CD4-positive, alpha-beta T cell treated with Interleukin-15 for 4 hours (primary cell): ENCODE measurements around the gene SH3RF3.

Source experiments
- DNase-seq: peaks from one replicate; pipeline ENCODE4 v3.0.0-alpha.2; 2020; ENCODE audit warnings: low spot score

SH3RF3 gene

DNA sequence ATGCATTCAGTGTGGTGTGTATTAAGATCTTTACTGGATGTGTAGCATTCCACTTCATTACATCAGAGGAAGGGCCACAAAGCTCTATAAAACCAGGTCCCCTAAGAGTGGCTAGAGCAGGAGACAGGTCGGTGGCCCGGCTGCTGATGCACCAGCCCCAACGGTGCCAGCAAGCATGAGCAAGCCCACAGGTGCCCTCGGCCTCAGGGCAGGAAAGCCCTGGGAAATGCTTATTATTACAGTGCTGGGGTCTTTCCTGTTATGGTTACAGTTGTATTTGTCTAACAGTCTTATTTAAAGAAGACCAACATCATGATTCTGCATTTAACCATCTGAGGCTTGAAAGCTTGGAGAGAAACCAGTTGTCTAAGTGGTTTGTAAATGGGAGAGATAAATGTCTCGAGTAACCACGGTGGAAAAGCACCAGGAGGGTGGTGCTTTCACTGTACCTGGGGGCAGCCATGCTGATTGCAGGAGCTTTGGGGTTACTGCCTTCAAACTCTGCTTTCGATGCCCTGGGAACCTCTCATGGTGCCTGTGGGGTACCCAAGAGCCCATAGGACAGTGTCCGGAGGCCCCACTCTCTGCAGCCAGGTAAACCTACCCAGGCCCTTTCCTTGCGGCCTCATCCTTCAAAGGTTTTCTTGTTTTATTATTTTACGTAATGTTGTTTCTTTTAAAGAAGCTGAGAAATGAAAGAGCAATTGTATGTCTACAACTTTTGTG is 133.1 kb downstream of the SH3RF3 start:
- no peak for DNase-seq

DNA sequence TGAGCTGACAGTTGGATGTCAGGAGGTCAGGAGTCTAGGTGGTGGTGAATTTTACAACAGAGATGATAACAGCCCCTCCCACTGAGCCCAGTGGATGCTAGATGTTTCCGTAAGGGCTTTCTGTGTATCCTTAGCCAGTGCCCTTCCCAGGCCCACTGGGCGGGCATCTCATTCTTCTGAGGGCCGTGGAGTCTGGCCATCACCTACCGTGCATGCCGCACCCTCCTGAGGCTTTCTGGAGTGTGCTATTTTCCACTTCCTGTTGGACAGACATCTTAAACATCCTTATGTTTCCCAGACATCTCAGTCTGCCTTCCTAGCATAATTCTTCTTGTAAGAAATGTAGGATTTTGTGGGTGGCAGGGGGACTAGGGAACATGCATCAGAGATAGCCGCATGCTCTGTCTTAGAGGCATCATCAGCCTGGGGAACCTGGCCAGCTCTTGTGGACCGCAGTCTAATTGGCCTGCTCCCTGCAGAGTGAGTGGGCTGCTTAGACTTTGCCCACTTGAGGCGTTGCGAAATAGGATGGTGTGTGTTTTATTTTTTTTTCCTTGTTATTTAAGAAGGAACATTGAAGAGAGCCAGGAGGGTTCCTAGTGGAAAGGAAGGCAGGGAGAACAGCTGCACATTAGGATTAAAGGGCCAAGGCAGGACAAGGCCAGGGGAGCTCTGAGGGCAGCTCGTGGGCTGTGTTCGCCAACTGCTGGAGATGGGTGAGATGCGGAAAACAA is 135.8 kb downstream of the SH3RF3 start:
- DNase-seq = no peak

DNA sequence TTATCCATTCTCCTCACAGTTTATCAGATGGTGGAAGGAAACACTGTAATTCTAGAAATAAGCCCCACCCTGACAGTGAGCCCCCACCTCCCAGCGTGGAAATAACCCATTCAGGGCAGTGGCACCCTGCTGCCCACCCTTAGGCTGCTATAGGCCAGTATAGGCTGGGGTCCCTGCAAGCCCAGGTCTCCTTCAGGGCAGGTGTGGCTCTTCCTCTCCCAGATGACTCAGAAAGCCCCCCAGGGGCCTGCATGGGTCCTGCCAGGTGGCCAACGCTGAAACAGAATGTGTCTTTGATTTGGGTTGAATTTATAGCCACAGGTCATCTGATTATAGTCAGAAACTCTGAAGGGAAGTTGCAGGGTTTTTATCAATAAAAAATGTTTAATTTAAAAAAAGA is 136.4 kb downstream of the SH3RF3 start:
- no peak for DNase-seq

GRCh38 chr2:109265953-109266352 is 136.9 kb downstream of the SH3RF3 start:
- DNase-seq = no peak

GRCh38 chr2:109266496-109266895 is 137.5 kb downstream of the SH3RF3 start:
- DNase-seq = no peak

- no peak for DNase-seq
Measured at GRCh38 chr2:109266998-109267854, 138.2 kb downstream of the SH3RF3 start.

- DNase-seq = no peak
Measured at GRCh38 chr2:109268916-109269315, 139.9 kb downstream of the SH3RF3 start.

DNA sequence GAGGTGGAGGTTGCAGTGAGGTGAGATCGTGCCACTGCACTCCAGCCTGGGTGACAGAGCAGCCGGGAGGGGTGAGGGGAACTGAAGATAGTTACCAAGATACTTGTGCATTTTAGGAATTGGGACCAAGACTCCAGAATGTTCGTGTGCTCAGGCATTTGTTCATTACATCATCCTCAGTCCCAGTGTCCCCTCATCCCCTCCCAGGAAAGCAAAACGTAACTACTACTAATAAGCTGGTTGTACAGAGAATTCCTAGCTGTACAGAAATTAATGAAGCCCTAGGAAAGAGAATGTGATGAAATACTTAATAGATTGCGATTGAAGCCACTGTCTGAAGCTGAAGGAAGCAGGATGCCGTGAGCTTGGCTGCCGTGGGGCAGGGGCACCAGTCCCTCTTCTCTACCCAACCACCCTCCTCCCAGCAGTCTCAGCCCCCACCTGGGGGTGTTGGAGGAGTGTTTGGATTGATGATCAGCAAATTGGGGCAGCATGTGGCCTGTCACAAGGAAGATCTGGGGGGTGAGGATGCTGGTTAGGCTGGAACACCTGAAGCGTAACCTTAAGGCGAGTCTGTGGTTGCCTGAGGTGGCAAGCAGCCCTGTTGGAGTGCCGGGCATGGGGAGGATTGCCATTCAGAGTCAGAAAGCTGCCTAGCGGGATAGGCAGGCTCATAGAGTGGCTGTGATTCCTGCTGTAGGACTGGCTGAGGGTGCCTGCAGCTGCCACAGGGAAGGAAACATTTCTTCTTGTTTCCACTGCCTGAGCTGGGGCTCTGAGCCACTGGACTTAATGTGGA is 140.9 kb downstream of the SH3RF3 start:
- DNase-seq = no peak

- DNase-seq = no peak
Measured at GRCh38 chr2:109270505-109271312, 141.7 kb downstream of the SH3RF3 start.

- DNase-seq = no peak
Measured at GRCh38 chr2:109271920-109272319, 142.9 kb downstream of the SH3RF3 start.

DNA sequence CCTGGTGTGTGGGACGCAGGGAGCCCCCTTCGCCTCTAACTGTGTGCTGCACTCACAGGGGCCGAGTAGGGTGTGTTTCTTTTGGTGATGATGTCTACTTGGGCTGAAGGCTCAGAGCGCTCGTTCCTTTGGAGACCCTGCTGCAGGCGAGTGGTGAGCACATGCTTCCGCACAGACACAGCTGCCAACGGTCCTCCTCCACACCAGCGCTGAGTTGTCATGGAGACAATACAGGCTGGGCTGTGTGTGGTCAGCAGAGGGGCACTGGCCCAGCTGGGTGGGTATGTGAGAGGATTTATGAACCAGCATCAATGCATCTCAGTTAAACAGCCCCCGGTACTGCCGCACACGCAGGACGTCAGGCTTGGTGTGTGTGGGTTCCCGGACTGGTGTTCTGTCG is 143.5 kb downstream of the SH3RF3 start:
- no peak for DNase-seq

DNA sequence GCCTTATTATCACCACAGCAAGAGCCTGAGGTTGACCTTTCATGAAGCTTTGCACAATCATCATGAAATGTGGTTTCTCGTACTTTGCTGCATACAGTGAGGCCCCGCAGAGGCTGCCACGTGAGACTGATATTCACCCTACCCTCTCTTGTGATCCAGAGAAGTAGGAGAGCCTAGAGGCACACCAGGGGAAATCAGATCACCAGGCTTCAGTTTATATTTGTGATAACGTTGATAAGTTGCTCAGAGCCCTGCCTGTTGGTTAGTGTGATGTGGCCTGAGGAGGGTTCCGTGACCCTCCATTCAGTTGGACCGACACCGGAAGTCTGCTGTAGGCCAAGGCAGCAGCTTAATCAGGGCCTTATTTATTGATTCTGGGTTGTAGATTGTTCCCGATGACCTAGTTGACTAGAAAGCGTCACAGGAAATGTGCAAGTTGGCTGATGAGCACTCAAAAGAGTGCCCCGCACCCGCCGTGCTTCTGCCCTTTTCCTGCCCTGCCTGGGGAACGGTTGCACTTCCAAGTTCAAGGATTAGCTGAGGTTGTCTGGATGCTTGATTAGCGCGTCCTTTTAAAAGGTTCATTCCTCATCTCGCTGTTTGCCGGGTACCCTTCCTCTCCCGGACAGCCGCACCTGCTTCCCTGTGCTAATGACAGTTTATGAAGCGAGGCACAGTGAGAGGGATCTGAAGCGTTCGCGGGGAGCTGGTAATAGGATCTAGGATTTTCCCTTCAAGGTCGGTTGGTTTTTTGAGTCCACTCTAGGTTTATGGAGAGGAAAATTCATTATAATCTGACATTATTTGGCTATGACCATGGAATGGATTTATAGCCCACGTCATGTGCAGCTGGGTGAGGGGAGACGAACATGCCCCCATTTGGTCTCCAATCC is 146.4 kb downstream of the SH3RF3 start:
- DNase-seq = no peak

GRCh38 chr2:109277406-109277805 is 148.4 kb downstream of the SH3RF3 start:
- DNase-seq = no peak

- DNase-seq = no peak
Measured at GRCh38 chr2:109279243-109279860, 150.3 kb downstream of the SH3RF3 start.

DNA sequence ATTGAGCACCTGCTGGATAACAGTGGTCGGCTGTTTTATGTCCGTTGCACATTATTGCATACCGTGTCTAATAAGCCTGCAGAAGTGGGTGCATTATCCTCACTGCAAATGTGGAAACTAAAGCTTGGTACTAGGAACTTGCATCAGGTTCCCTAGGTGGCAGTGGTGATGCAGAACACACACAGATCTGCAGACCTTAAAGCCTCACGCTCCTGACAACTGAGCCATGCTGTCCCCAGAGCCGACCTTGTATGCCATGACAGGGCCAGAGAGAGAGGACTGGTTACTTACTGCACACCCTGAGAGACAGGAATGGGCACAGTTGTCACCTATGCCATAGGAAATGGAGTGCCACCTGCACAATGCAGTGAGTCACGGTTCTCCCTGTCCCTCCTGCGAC is 151.8 kb downstream of the SH3RF3 start:
- no peak for DNase-seq

DNA sequence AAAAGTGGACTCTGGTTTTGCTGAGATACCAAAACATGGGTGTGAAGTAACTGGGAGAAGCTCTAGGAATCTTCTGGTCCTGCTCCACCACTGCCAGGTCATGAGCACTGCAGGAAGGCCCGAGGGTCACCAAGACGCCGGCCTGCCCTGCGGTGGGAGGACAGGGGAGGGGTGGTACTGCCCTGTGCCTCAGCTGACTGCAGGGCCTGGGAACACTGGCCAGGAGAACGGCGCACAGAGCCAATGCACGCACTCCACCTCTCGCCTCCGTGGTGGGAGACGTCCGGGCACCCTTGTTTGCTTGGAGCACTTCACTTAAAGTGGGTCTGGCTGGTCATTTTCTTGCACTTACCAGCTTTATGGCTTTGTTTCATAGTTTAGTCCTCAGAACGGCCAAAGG is 153.4 kb downstream of the SH3RF3 start:
- no peak for DNase-seq

GRCh38 chr2:109282865-109283264 is 153.9 kb downstream of the SH3RF3 start:
- no peak for DNase-seq

DNA sequence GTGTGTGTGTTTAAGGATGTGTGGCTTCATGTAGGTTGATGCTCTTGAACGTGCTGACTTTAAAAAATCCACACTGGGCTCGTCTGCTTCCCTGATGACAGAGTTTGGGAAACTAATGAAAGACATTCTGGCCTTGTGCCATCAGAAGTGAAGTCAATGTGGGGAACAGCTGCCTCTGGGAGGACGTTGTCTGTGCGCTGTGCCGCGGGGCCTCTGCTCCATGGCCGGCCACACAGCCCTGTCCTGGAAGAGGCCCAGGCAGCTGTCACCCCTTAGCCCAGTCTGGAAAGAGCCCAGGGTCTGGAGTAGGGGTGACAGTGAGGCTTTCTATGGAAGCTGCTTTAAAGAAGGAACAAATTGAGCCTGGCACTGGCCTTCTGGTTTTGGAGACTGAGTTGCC is 155.8 kb downstream of the SH3RF3 start:
- no peak for DNase-seq

GRCh38 chr2:109285244-109285651 is 156.2 kb downstream of the SH3RF3 start:
- no peak for DNase-seq

GRCh38 chr2:109287413-109287812 is 158.4 kb downstream of the SH3RF3 start:
- DNase-seq = no peak
